Renal cortex interstitium (tissue), 11 donors: ENCODE measurements around the gene FOXP1. TPM values are rescaled to one million over a fixed set of nuclear protein-coding genes. Genes with fewer than 3 reads are reported as not detected.

Source experiments
- DNase-seq, 11 donors: peaks; one replicate each; pipeline ENCODE4 v3.0.0-alpha.2; 2013; ENCODE audit warnings: low read depth in 9 of 11, low spot score in 4 of 11; ENCODE audit errors: extremely low read depth in 1 of 11
- polyA plus RNA-seq, 3 donors: library from polyadenylated mRNA; unstranded; fragments of 120-200 nt; gene quantifications; one replicate each; pipeline ENCODE4 v1.2.1, GENCODE V29; 2013; ENCODE audit not compliant: insufficient read length in 3 of 3

Gene FOXP1
- polyA plus RNA-seq, 3 donors = 36.8 to 51.7 (median 40.1) TPM

DNA sequence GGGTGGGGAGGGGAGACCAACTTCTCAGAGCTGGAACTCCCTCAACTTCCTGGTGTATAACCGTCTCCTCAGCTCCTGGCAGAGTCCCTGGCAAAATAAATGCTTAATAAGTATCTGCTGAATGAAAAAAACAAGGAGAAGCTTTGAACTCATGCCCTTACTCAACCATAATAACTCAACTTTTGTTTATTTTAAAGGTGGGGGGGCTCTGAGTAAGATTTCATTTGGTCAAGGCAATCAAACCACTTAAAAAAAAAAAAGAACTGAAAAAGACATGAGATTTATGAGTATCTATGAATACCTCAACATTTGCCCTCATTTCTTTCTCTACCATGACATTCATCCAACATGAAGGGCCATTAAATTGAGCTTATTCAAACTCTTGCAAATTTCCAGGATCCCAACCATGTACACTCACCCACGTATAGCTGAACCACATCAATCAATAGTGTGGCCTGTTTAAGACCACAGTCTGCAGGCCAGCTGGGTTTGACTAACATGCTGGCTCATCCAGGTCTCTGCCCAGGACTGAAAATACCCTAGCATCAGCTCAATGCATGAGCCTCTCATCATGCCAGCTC is 157.9 kb downstream of the FOXP1 start:
- DNase-seq = no peak

GRCh38 chr3:71423151-71423906 is 160.2 kb downstream of the FOXP1 start:
- DNase-seq = no peak

DNA sequence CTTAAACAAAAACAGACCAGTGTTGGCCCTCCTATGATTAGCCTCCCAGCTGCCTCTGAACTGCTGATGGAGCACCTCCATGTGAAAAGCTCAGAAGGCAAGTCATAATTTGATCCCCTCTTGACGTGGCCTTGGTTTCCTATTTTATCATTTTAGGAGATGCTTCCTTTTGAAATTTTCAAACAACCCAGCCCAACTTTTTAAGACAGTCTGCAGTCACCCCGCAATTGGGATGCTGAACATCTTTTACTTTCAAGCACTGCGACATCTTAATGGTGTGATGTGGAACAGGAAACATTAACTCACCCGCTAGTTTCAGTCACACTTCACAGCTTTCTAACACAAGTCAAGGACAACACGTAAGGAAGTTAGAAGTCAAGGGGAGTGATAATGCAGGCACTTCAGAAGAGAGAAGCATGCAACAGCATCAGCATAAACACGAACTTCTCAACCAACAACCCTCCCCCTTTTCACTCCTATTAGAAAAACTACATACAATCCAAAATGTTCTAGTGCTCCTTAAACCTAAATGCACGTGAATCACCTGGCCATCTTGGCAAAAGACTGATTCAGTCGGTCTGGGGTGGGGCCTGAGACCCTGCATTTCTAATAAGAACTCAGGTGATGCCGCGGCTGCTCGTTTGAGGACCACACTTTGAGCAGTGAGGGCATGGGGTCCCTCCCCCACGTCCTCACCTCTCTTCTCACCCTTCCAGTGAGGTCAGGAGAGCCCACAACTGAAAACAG is 161.5 kb downstream of the FOXP1 start:
- DNase-seq = no peak

DNA sequence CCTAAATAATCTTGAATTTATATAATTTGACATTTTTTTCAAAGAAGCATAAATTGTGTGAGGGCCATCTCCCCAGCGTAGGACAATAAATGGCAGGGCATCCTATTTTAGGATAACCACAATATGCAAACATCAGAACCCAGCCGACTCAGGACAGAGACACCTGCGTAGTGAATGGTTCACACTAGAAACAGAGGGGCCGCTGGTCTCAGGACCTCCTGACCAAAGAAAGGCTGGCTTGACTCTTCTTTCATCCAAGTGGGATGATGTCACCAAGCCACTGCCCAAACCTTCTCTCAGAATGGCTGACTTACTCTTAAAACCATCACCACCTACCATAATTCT is 162.1 kb downstream of the FOXP1 start:
- DNase-seq = no peak

DNA sequence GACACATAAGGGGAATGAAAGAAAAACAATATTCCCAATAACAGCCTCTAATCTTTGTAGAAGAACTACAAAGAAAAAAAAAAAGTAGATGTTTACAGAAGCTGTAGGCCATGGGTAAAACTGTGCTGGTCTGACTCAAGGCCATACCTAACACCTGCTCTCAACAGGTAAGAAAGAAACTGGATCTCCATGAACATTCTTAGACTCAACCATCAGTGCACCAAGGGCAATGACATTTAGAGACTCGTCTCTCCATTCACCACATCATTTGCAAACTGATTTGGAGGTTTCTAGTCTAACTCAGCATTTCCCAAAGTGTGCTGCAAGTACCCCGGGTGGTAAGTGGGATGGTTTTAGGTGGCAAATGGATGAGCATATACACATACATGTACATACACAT is 164.2 kb downstream of the FOXP1 start:
- DNase-seq = no peak

DNA sequence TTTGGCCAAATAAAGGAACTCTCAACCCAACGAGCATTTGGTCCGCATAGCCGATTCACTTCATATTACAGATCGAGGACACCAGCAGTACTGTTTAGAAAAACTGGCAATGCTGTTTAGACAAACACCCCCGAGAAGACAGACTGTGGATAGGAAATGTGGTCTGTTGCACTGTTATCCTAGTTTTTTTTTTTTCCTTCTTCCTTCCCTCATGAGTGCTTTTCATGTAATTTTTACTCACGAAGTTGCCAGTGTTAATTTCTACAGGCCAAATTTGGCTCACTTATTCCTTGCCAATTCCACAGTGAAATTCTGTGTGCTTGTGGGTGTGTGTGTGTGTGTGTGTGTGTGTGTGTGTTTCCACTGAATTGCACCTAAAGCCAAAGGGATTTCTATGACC is 165.7 kb downstream of the FOXP1 start:
- DNase-seq = no peak

DNA sequence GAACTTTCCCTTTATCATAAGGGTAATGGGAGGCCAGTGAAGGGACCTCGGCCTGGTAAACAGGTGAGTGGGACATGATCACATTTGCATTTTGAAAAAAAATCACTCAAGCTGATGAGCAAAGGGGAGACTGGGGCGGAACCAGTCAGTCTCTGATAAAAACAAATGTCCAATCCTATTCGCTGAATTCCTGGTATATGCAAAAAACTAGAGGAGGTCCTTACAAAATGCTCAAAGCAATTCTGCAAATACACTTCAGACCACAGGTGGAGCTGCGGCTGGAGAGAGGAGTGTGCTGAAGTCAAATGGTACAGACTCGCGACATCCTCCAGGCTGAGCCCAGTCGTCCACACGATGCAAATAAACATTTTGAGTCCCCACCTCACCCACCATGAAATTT is 166.7 kb downstream of the FOXP1 start:
- DNase-seq = no peak

GRCh38 chr3:71415681-71416122 is 167.8 kb downstream of the FOXP1 start:
- DNase-seq = no peak

- no peak for DNase-seq
These were observed 169.2 kb downstream of the FOXP1 start for GRCh38 chr3:71414189-71414927.

DNA sequence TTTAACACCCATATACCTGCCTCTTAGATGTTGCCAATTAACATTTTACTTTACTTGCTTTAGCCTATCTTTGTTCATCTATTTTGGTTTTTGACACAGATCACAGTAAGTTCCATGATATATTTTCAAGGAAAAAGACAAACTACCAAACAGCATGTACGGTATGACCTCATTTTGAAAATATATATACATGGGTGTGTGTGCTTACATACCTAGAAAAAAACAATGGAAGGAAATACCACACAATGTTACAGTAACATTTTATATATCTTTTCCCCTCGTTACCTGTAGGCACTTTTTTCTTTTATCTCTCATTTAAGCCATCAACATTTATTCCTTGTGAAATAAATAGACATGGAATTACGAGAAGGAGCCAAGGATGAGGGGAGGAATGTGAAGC is 170.0 kb downstream of the FOXP1 start:
- no peak for DNase-seq

GRCh38 chr3:71409352-71409751 is 174.2 kb downstream of the FOXP1 start:
- DNase-seq = no peak

DNA sequence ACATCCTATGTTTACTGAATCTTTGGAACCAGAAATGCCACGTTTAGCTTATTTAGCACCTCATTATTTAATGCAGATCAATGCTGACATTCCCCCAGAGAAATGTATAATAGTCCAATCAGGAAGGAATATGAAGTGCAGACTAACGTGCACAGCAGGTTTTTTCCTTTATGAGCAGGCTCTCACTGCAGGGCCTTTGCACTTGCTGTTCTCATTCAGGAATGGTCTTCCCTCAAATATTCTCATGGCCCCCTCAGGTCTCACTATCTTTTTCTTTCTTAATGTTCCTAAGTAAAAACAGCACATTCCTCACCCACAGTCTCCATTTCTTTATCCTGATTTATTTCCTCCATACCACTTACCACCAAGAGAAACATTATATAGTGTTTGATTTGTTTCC is 174.6 kb downstream of the FOXP1 start:
- DNase-seq = no peak

DNA sequence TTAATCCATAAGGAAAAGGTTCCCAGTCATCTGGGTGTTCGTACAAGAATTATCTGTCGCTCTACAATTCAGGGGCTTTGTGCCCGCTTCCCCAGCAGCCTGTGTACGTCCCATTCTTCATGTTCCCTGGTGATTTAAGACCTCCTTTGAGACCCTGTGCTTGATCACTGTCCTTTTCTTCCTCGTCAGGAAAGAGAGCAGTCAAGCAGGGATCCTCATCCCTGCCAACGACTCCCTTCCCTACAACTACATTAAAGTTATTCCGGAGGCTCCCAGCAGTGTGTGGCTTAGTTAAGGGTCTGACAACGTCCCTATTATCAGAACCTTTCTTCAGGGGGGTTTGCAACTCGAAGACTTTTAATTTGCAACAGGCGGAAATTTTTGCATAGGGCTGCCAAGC is 175.7 kb downstream of the FOXP1 start:
- no peak for DNase-seq

DNA sequence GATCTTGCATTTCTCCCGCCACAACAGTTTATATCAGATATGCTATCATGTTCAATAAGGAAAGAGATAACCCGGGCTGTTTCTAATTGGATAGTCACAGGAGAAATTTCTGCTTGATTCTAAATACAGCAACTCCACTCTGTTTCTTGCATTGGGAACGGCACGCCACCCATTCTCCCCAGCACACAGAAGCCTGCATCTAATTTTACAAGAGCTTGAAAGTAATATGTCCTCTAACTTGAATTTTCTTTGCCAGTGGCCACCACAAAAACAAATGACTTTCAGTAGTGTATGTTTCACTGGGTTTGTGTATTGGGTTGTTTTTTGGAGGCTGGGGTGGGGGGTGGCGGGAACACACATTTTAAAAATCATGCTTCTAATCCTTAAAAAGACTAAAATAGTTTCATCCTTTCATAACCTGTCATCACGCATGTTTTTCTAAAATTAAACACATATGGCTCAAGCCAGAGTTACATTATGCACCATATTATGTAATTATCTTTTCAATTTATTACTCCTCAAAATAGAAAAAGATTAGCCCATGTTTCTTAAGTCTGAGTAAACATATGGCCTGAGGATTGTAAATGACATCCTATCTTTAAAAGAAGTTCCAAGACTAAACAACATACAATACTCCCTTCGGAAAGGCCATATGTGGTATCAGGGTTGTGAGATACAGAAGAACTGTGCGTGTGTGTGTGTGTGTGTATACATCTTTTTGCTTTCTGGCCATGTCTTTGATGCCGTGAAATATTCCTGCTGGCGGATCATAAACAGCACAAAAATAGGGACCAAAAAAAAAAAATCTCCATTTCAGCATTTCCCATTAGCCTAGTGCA is 176.3 kb downstream of the FOXP1 start:
- no peak for DNase-seq

- no peak for DNase-seq
These were observed 180.6 kb downstream of the FOXP1 start for GRCh38 chr3:71402911-71403310.

DNA sequence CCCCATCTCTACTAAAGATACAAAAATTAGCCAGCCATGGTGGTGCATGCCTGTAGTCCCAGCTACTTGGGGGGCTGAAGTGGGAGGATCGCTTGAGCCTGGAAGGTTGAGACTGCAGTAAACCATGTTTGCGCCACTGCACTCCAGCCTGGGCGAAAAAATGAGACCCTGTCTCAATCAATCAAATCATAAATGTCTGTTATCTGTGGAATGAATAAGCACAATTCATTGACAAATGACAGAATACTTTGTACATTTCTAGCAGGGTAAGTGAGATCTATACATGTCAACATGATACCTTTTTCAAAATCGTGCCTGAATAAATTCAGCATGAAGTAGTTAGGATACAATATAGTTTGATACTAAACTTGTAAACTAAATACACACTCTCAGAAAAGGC is 181.2 kb downstream of the FOXP1 start:
- DNase-seq = no peak

DNA sequence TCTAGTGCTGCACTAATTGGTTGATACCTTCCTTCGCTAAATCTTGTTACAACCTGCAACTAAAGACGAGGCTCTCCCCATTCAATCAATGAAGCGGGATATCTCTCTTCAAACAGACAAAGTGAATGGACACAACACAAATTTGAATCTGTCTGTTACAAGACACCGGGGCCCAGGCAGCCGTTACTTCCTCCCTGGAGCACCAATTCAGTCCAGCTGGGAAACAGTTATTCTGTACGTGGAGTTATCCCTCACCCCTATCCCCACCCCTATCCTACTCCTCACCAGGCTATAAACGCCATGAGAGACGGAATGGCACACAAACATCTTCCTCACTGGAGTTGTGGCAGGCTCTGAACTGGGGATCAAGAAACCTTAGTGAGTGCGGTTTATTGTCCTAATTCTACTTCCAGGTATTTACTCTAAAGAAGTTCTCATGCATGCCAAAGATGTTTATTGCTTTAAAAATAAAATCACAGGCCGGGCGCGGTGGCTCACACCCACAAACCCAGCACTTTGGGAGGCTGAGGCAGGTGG is 181.8 kb downstream of the FOXP1 start:
- no peak for DNase-seq

DNA sequence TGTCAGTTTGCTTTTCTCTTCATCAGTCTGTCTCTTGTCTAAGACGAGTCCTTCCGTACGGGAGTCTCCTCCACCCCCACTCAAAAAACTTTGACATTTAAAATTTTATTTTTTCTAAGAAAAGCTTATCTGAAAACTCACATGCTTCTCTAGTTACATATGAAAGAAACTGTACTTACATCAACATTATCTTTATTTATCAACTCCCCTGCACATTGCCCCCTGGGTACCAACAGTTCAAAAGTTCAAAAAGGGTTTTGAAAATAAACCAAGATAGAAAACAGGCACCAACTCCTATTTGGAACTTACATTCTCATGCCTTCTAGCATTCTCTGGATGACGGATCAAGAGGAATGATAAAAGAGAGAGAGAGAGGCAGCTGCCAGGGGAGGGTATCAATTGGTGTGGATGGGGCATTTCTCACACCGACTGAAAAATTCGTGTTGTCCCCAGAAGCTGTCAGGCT is 182.5 kb downstream of the FOXP1 start:
- DNase-seq = no peak

- no peak for DNase-seq
These were observed 184.1 kb downstream of the FOXP1 start for GRCh38 chr3:71399478-71399877.
